ENCODE measurements around the gene NOP9.
A peak's percentile ranks its signal among the peaks of the same experiment; 100 is the strongest.

Gene NOP9

GRCh38 chr14:24264298-24264697 is 35.4 kb upstream of the NOP9 start:
- DNase-seq: no peak

DNA sequence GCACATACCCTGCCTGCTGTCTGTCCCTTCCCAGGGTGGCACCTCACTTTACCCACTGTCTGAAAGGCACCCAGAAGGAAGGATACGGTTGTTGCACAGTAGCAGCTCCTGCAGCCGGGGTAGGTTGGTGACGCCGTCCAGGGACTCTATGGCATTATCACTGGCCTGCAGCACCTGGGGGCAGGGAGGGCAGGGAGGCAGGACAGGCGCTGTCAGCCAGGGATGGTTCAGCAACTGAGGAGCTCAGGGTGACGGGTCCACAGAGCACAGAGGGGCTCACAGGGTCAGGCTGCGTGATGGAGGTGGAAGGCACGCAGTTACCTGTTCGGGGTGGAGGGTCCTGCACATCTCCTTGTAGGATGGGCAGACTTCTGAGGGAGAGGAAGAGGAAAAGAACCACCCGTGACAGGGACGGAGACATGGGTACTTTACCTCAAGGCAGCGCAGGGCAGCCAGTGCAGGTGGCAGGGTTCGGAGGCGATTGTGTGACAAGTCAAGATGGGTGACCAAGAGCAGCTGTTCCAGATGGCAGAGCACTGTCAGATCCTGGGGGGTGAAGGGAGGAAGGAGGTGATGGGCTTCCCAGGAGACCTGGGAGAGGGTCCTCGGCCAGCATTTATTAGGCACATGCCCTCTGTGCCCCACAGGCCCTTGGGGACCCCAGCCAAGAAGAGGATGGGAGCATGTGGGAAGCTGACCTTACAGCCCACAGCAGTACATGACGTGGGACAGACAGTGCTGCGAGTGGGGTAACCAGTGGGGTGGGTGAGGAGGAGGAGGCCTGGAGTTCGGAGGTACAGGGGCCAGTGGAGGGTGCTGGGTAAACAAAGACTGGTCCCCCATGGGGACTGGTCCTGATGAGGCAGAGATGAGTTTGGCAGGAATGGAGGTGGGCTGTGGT is 33.1 kb upstream of the NOP9 start:
- DNase-seq: no peak

GRCh38 chr14:24267516-24267915 is 32.1 kb upstream of the NOP9 start:
- no peak for DNase-seq

DNA sequence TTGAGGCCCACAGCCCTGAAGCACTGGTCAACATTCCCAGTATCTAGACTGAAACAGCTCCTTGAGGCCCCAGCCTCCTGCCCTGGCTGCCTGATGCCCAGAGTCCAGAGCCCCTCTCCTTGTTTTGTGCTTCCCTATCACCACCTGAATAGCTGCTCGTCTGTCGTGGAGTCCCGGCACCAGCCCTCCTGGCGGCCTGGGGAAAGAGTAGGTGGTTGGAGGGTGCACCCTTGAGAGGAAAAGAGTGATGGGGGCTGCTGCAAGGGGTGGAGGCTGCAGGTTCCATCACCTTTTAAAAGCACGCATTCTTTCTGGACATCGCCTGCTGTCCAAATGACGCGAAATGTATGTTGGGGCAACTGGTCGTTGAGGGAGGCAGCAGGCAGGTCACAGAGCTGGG is 31.4 kb upstream of the NOP9 start:
- no peak for DNase-seq

- DNase-seq: no peak
These were observed 30.3 kb upstream of the NOP9 start for GRCh38 chr14:24269368-24269767.

DNA sequence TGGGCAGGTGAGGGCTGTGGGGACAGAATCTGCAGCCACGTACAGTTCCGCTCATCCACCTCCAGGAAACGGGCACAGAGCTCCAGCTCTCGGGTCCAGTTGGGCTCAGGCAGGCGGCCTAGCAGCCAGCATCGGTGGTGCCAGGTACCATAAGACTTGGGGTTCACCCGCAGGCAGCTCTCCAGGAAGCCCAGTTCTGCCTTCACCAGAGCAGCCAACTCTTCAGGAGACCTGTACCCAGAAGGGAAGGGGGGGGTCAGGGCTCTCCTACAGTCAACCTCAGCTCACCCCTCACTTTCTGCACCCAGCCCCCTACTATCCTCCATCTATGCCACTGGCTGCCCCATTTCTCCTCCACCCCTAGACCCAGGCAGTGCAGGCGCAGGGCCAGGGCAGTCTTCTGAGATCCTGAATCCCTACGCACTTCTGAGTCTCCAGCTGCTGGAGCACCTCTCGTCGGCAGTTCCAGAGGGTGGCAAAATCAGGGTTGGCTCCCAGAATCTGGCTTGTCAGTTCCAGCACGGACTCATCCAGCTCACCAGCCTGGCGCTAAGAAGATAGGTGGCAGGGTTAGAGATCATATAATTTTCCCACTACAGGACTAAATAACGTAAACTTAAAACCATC is 29.6 kb upstream of the NOP9 start:
- no peak for DNase-seq

DNA sequence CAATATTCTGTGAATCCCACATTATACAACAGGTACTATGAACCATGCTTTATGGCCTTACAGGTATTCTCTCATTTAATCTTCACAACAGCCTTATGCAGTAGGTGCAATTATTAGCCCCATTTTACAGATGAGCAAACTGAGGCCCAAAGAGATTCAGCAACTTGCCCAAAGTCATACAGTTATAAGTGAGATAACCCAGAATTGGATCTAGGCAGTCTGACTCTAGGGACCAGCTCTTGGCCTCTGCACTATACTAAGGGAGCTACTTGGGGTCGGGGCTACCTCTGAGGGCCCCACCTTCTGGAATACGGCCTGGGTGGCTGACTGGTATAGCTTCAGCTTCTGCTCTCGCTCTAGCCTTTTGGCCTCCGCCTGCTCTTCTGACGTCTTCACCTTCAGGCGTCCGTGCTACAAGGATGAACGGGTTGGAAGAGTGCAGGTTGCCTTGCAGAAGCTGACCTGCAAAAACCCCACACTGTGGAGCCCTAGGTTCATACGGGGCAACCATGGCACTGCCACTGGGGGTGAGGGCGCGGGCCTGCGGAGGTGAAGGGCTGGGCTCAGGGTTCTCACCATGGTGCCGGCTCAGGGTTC is 29.0 kb upstream of the NOP9 start:
- no peak for DNase-seq

- peak; percentile 90 to 92 for DNase-seq
These were observed 28.4 kb upstream of the NOP9 start, which contains the start of gene RABGGTA for GRCh38 chr14:24271134-24271833. TSS of gene RABGGTA (minus strand) at chr14:24271597. CDS start at chr14:24271115, 482 bp downstream.

- no peak for DNase-seq
These were observed 27.8 kb upstream of the NOP9 start for GRCh38 chr14:24271834-24272263.

GRCh38 chr14:24272467-24272866 is 27.2 kb upstream of the NOP9 start:
- DNase-seq: no peak

GRCh38 chr14:24273422-24273998 is 26.1 kb upstream of the NOP9 start:
- no peak for DNase-seq

GRCh38 chr14:24274101-24274543 is 25.5 kb upstream of the NOP9 start:
- no peak for DNase-seq

- no peak for DNase-seq
These were observed 22.6 kb upstream of the NOP9 start for GRCh38 chr14:24277071-24277470.

- DNase-seq: no peak
These were observed 21.9 kb upstream of the NOP9 start for GRCh38 chr14:24277606-24278321.

- no peak for DNase-seq
These were observed 21.2 kb upstream of the NOP9 start for GRCh38 chr14:24278424-24278823.

DNA sequence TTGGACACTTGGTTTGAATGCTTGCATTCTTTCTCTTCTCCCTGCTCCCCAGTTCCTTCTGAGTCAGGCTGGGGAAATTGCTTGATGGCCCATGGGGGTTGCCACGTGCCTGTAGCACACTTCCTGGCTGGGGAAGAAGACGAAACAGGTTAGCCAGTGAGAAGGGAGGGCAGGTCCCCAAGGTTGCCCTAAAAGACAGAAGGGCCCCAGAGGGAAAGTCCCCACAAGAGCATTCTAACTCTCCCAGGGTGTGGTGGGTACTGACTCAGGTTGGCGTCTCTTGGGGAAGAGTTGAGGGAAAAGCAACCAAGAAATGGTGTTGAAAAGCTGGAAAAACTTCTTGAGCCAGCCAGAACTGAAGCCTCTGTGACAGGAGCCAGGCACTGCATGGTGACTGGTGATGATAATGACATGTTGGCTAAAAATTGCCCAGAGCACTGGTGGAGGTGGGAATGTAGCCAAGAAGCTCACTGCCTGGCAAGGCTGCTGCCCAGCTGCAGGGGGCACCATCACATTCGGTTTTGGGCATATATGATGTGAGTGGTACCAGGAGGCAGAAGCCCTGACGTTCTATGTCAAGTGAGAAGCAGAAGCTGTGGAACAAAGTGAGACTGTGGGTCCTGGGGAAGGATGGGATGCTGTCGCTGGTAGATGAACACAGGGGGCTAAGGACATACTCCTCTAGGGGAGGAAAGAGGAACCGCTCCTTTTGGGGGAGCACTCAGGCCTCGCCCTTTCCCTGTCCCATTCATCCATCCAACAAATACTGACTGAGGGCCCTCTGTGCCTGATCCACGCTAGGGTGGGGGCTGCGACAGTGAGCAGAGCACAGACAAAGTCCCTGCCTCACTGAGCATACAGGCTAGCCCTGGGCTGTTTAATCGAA is 20.1 kb upstream of the NOP9 start:
- no peak for DNase-seq

- DNase-seq: no peak
These were observed 18.7 kb upstream of the NOP9 start for GRCh38 chr14:24280797-24281460.

- no peak for DNase-seq
These were observed 18.0 kb upstream of the NOP9 start for GRCh38 chr14:24281636-24282035.

GRCh38 chr14:24282736-24283135 is 16.9 kb upstream of the NOP9 start:
- no peak for DNase-seq

DNA sequence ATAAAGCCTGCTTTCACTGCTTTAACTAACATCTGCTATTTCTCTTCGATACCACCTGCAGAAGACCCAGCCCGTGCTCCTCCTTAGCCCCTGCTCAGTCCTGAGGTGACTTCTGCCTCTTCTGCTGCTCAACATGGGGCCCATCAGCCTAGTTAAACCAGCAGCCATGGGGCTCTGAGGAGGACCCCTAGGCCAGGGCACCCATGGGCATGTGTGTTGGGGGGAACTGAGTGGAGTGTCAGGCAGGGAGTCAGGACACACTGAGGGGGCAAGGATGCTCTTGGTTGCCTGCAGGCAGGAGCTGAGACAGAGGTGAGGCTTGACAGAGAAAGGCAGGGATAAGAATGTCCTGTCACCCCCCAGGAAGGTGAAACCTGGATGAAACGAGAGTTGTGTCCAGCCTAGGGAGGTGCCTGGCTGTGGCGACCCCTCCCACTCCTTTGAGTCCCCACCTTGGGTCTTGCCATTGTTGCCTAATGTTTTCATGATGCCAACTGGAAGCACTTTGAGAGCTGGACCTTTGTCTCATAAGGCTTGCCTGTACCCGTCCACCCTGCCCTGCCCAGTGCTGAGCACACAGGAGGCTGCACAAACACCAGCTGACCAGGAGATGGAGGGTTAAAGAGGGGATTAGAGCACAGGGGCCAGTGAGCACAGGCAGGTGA is 15.7 kb upstream of the NOP9 start:
- DNase-seq: no peak

Data from SHP77 (cell line).